A673 (cell line): ENCODE measurements around the gene TAGLN2. TPM values are rescaled to one million over a fixed set of nuclear protein-coding genes. Genes with fewer than 3 reads are reported as not detected.

Experiments
- BruUV-seq: library from RNA; stranded (reverse); fragments of 400-500 nt; replicated peaks from 2 replicates; lab custom pipeline; 2021; lab: Mats Ljungman, UMichigan
- CTCF ChIA-PET: fragments of 300-600 bp; sonication (Branson Sonifier 250); formaldehyde crosslinking; loops from one replicate; lab custom pipeline; 2022; ENCODE audit warnings: antibody characterized with exemption; lab: Charles Lee
- POLR2A ChIA-PET: fragments of 300-600 bp; sonication (Branson Sonifier 250); formaldehyde crosslinking; loops from one replicate; lab custom pipeline; 2022; ENCODE audit warnings: antibody characterized with exemption; ENCODE audit not compliant: low non-redundant PET; lab: Charles Lee
- DNase-seq: peaks from one replicate; pipeline ENCODE4 v3.0.0-alpha.2; 2015; ENCODE audit warnings: low spot score
- H3K27ac ChIP-seq: fragments of 200-600 bp; sonication (generic); 2 replicates; pipeline ENCODE4 v1.5.1; 2016; ENCODE audit warnings: mixed run types, low read depth, mild to moderate bottlenecking, mixed read lengths, antibody characterized with exemption, low read length; ENCODE audit not compliant: poor library complexity, severe bottlenecking
- H3K27me3 ChIP-seq: fragments of 200-600 bp; sonication (generic); replicated peaks from 2 replicates; pipeline ENCODE4 v1.6.1; 2017; ENCODE audit warnings: mixed run types, low read depth, mild to moderate bottlenecking, mixed read lengths, antibody characterized with exemption, low read length; ENCODE audit not compliant: insufficient read depth, poor library complexity
- H3K36me3 ChIP-seq: fragments of 200-600 bp; sonication (generic); 2 replicates; pipeline ENCODE4 v1.6.1; 2016; ENCODE audit warnings: mixed run types, mild to moderate bottlenecking, mixed read lengths, antibody characterized with exemption, low read length; ENCODE audit not compliant: insufficient read depth, poor library complexity, severe bottlenecking
- H3K4me1 ChIP-seq: fragments of 200-600 bp; sonication (generic); 2 replicates; pipeline ENCODE4 v1.6.1; 2017; ENCODE audit warnings: mixed run types, mild to moderate bottlenecking, mixed read lengths, antibody characterized with exemption, low read length; ENCODE audit not compliant: insufficient read depth, poor library complexity, severe bottlenecking
- H3K4me3 ChIP-seq: fragments of 200-600 bp; sonication (generic); 2 replicates; pipeline ENCODE4 v1.5.1; 2016; ENCODE audit warnings: low read depth, mixed run types, mild to moderate bottlenecking, mixed read lengths, low read length; ENCODE audit not compliant: poor library complexity, severe bottlenecking
- H3K9me3 ChIP-seq: fragments of 200-600 bp; sonication (generic); 2 replicates; pipeline ENCODE4 v1.6.1; 2016; ENCODE audit warnings: mixed run types, low read depth, mild to moderate bottlenecking, mixed read lengths, antibody characterized with exemption, low read length; ENCODE audit not compliant: poor library complexity, severe bottlenecking
- CTCF ChIP-seq: fragments of 300-800, 200-600 bp; sonication (generic); conservative IDR thresholded peaks from 2 replicates; pipeline ENCODE4 v1.5.1; 2017; ENCODE audit warnings: low read depth, mild to moderate bottlenecking, antibody characterized with exemption, low read length, moderate library complexity, mixed read lengths
- EZH2 ChIP-seq: fragments of 200-600 bp; sonication (generic); IDR thresholded peaks from 2 replicates; pipeline ENCODE4 v1.6.1; 2017; ENCODE audit warnings: borderline replicate concordance, low read depth, mild to moderate bottlenecking, mixed read lengths, antibody characterized with exemption, low read length; ENCODE audit not compliant: poor library complexity, severe bottlenecking
- intact Hi-C: fragments of 100-400 bp; cut with micrococcal nuclease; formaldehyde crosslinking; loops from one replicate; pipeline ENCODE4 v1.10.0; 2022; ENCODE audit not compliant: unreplicated experiment
- total RNA-seq: library from RNA; stranded (reverse); gene quantifications from 2 replicates; pipeline ENCODE4 v1.2.3, GENCODE V29; 2021

The TAGLN2 gene
- total RNA-seq, 1 experiment from 2014 or later, result 198 TPM

GRCh38 chr1:159927849-159928431, 2.6 kb upstream of the TAGLN2 start:
- Histone ChIP-seq H3K9me3 (no peaks in the 10 kb centered on the region), H3K4me1 (peaks cover 23% of the 10 kb centered on the region), H3K27ac (no peak overlapping the region), H3K36me3 (no peaks in the 10 kb centered on the region), H3K4me3 (no peak overlapping the region), H3K27me3 (no peaks in the 10 kb centered on the region)
- TF ChIP-seq EZH2 (no peak), CTCF (no peak)
- ChIA-PET POLR2A (interaction anchor here (0.6 kb wide), 1 partner anchor 652 kb away, joined by 7 read pairs; no protein-coding TSS in a partner anchor), CTCF (no interaction called here)
- intact Hi-C loops, result no loop called here
- DNase-seq, result no peak
- BruUV-seq, result no TSS peak

- Histone ChIP-seq H3K4me1 (peaks cover 21% of the 10 kb centered on the region), H3K36me3 (no peaks in the 10 kb centered on the region), H3K4me3 (no peak overlapping the region), H3K9me3 (no peaks in the 10 kb centered on the region), H3K27ac (no peak overlapping the region), H3K27me3 (no peaks in the 10 kb centered on the region)
- POLR2A ChIA-PET, result interaction anchor here (0.6 kb wide), 1 partner anchor 651 kb away, joined by 7 read pairs; no protein-coding TSS in a partner anchor
- DNase-seq, result no peak
- no peak for TF ChIP-seq CTCF
- no peak for TF ChIP-seq EZH2
- intact Hi-C loops, result no loop called here
- CTCF ChIA-PET, result no interaction called here
- no TSS peak for BruUV-seq
Observed at GRCh38 chr1:159927211-159927848, 2.0 kb upstream of the TAGLN2 start.

GRCh38 chr1:159925719-159926078, 392 bp upstream of the TAGLN2 start:
- CTCF ChIA-PET, result no interaction called here
- DNase-seq, result no peak
- POLR2A ChIA-PET, result interaction anchor here (0.5 kb wide), 1 partner anchor 85 kb away, joined by 3 read pairs; no protein-coding TSS in a partner anchor
- BruUV-seq, result no TSS peak
- Histone ChIP-seq H3K27ac (no peak overlapping the region), H3K27me3 (no peaks in the 10 kb centered on the region), H3K36me3 (no peaks in the 10 kb centered on the region), H3K4me1 (peaks cover 19% of the 10 kb centered on the region), H3K9me3 (no peaks in the 10 kb centered on the region), H3K4me3 (peak overlapping the region; percentile 78)
- TF ChIP-seq EZH2 (no peak), CTCF (no peak)
- intact Hi-C loops, result no loop called here
